Measurements from ENCODE around the gene PWP1.

DNA sequence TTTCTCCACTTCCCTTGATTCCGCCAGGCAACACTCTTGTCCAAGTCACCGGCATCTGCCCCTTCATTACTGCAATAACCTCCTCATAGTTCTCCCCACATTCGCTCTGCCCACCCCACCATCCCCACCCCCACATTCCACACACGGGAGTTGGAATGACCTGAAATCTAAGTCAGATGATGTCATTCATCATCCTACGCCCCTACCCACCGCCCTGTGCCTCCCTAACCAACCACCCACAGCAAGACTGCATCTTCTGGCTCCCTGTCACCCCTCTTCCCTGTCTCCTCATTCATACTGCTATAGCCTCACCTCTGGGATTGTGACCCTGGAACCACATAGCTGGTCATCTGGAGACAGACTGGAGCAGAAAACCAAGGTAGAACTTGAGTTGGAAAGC is 7.9 kb upstream of the PWP1 start:
- TF ChIP-seq POLR2A (IDR thresholded peaks at IDR 0.05) = no peak
- TF ChIP-seq, protein P1, sequence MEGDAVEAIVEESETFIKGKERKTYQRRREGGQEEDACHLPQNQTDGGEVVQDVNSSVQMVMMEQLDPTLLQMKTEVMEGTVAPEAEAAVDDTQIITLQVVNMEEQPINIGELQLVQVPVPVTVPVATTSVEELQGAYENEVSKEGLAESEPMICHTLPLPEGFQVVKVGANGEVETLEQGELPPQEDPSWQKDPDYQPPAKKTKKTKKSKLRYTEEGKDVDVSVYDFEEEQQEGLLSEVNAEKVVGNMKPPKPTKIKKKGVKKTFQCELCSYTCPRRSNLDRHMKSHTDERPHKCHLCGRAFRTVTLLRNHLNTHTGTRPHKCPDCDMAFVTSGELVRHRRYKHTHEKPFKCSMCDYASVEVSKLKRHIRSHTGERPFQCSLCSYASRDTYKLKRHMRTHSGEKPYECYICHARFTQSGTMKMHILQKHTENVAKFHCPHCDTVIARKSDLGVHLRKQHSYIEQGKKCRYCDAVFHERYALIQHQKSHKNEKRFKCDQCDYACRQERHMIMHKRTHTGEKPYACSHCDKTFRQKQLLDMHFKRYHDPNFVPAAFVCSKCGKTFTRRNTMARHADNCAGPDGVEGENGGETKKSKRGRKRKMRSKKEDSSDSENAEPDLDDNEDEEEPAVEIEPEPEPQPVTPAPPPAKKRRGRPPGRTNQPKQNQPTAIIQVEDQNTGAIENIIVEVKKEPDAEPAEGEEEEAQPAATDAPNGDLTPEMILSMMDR (IDR thresholded peaks at IDR 0.05) = no peak
